Hematopoietic multipotent progenitor cell treated with erythropoietin and hydrocortisone succinate and interleukin-3 and kit ligand, for 15 days (in vitro differentiated cells): ENCODE data around the gene DENND1C.

Source experiments
- DNase-seq: peaks from one replicate; pipeline ENCODE4 v3.0.0-alpha.2; 2015; ENCODE audit warnings: low spot score

Gene DENND1C, protein sequence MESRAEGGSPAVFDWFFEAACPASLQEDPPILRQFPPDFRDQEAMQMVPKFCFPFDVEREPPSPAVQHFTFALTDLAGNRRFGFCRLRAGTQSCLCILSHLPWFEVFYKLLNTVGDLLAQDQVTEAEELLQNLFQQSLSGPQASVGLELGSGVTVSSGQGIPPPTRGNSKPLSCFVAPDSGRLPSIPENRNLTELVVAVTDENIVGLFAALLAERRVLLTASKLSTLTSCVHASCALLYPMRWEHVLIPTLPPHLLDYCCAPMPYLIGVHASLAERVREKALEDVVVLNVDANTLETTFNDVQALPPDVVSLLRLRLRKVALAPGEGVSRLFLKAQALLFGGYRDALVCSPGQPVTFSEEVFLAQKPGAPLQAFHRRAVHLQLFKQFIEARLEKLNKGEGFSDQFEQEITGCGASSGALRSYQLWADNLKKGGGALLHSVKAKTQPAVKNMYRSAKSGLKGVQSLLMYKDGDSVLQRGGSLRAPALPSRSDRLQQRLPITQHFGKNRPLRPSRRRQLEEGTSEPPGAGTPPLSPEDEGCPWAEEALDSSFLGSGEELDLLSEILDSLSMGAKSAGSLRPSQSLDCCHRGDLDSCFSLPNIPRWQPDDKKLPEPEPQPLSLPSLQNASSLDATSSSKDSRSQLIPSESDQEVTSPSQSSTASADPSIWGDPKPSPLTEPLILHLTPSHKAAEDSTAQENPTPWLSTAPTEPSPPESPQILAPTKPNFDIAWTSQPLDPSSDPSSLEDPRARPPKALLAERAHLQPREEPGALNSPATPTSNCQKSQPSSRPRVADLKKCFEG

DNA sequence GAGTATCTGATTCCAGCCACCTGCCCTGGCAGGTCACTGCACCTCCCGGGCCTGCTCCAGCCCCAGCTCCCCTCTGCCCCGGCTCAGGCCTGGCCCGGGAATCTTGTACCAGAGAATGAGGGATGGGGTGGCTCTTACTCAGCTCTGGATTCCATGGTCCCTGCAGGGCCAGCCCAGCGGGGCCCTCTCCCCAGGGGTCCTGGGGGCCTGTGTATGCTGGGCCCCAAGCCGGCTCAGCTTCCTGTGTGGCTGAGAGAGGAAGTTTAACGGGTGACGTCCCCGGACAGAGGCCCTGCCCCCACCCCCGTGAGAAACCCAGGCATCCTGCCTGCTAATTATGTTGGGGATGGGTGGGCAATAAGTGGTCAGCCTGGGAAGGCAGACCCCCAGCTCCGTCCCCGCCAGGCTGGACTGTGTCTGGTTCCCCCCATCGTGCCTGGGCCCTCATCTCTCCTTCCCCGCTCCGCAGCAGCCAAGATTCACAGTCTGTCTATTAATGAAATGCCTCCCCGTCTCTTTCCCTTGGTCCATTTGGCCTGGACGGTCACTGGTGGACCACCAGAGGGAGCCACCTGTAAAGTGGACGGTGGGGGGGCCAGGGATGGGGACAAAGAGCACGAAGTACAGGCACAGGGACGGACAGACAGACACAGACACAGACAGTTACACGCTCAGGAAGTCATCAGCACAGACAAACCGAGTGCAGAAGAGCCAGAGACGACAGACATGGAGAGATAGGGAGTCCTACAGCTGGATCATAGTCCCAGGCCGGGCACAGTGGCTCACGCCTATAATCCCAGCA is at the start of gene DENND1C:
DENND1C (minus strand) TSS at position 247 of the 802 bp plus-strand sequence; CDS start at position 155, 92 bp downstream.
- no peak for DNase-seq

DNA sequence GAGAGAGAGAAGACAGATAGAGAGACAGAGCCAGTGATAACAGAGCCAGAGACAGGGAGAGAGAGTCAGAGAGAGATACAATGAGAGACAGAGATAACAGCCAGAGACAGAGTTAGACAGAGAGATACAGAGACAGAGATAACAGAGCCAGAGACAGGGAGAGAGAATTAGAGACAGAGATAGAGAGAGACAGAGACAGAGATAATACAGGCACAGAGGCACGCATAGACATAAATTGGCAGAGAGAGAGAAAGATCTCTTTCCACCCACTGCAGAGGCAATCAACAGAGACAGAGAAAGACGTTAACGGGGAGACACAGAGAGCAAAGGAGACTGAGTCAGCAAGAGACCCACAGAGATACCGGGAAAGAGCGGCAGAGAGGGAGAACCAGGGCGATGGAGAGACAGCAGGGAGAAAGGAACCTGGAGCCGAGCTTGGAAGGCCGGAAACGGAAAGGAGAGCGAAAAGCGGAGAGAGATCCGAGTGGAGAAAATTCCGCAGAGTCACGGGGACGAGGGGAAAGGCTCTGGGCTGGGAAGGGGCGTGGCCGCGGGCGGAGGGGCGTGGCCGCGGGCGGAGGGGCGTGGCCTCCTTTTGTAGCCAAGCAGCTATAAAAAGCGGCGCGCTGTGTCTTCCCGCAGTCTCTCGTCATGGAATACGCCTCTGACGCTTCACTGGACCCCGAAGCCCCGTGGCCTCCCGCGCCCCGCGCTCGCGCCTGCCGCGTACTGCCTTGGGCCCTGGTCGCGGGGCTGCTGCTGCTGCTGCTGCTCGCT is 49.0 kb upstream of the DENND1C start, which contains the start of gene TNFSF9:
TNFSF9 (plus strand) TSS at position 641 of the 777 bp plus-strand sequence; CDS start at position 652, 11 bp downstream.
- DNase-seq = peak; percentile 89

DNA sequence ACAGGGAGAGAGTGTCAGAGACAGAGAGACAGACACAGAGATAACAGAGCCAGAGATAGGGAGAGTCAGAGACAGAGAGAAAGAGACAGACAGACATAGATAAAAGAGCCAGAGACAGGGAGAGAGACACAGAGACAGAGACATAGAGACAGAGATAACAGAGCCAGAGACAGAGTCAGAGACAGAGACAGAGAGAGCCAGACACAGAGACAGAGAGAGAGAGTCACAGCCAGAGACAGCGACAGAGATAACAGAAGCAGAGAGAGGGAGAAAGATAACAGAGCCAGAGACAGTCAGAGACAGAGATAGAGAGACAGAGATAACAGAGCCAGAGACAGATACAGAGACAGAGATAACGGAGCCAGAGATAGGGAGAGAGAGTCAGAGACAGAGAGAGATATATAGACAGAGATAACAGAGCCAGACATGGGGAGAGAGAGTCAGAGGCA is 48.4 kb upstream of the DENND1C start:
- no peak for DNase-seq

DNA sequence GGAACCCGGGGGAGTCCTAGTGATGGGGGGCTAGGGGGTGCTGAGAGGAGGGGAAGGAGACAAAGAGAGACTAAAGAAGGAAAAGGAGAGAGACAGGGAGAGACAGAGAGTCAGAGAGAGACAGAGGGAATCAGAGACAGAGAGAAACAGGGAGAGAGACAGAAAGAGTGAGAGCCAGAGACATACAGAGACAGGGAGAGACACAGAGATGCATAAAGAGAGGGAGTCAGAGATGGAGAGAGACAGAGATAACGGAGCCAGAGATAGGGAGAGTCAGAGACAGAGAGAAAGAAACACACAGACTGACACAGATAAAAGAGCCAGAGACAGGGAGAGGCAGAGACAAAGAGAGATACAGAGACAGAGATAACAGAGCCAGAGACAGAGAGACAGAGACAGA is 47.8 kb upstream of the DENND1C start:
- DNase-seq = no peak

DNA sequence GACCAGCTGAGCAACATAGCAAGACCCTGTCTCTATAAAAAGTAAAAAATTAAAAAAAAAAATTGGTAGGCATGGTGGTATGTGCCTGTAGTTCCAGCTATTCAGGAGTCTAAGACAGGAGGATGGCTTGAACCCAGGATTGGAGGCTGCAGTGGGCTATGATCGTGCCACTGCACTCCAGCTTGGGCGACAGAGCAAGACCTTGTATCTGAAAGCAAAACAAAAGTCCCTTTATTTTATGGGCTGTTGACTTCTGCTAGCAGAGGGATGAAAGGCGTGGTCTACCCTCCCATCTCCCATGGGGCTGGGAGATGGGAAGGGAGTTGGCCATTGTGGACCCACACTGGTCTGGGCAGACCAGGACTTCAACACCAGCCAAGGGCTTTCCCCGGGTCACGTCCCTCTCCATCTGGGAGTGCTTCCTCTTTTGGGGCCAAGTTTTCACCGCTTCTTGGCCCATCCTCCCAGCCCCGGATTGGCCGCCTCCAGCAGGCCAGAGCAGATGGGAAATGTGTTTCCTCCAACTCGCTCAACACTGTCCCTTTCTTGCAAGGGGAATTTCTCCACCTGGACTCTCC is 47.0 kb upstream of the DENND1C start:
- DNase-seq = no peak

DNA sequence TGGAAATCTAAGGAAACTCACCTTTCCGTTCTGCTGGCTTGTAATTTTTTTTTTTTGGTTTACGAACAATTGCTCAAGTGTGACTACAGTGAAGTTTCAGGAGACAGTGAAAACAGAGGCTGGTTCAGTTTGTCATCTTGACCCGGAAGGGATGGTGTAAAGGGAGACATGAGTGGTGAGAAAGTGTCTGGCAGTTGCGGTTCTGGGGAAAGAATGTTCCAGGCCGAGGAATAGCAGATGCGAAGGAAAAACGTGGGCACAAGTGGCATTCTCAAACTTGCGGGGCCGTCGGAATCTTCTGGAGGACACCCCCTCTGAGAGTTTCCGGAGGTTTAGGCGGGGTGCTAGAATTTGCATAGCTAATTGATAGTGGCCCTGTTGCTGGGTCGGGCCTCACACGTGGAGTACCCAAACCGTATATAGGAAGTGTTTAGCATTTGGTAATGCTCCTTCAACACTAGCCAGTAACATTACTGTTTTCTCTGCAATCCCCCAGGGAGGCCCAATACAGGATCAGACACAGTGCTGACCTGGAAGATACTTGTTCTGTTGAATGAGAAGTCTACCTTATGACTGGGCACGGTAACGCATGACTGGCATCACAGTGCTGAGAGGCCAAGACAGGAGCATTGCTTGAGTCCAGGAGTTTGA is 46.4 kb upstream of the DENND1C start:
- no peak for DNase-seq

DNA sequence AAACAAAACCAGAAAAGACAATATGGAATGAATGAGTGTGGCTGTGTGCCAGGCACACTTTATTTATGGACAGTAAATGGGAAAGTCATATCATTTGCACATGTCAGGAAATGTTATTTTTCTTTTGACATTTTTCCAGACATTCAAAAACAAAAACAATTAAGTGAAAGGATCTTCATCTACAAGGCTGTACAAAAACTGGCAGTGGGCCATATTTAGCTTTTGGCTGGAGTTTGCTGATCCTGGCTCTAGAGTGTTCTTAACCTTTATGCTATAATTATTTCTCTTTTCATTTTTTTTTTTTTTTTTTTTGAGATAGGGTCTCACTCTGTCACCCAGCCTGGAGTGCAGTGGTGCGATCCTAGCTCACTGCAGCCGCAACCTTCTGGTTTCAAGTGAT is 42.7 kb upstream of the DENND1C start:
- no peak for DNase-seq

DNA sequence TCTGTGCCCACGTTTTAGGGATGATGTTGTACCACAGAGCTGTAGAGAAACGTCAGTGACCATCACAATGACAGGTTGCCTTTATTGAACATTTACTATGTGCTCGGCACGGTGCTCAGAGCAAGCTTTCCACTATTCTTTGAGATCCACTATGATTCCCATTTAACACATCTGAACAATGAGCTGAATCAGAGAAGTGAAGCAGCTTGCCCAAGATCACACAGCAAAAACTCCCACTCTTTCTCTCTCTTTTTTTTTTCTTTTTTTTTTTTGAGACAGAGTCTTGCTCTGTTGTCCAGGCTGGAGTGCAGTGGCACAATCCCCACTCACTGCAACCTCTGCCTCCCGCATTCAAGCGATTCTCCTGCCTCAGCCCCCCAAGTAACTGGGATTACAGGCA is 41.1 kb upstream of the DENND1C start:
- no peak for DNase-seq

DNA sequence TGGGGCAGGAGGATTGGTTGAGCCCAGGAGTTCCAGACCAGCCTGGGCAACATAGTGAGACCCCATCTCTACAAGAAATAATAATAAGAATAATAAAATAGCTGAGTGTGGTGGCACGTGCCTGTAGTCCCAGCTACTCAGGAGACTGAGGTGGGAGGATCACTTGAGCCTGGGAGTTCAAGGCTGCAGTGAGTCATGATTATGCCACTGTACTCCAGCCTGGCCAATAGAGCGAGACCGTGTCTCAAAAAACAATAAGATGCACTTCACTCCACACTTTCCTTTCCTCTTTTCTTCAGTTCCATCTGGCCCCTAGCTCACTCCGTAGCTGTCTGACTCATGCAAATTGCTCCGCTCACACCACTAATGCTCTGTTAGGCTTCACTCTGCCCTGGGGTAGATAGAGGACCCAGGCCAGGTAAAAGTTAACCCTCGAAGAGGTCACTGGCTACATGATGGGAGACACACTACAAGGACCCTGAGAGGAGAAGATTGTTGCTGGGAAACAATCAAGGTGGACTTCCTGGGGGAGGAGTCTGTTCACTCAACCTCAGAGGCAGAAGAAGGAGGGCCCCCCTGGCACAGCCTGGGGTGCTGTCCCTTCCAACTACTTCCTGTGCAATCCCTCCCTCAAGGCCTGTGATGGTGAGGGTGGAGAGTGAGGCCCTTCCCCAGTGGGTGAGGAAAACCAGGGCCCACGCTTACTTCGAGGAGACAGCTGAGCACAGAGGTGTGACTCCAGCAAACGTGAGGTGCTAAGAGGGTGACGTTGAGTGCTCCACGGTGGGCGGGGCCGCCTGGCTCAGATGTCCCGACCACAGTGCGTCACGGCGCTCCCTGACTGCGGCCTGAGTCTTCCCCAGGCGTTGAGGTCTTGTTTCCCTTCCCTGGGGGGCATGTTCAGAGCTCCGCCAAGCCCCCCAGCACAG is 40.4 kb upstream of the DENND1C start:
- DNase-seq = no peak

DNA sequence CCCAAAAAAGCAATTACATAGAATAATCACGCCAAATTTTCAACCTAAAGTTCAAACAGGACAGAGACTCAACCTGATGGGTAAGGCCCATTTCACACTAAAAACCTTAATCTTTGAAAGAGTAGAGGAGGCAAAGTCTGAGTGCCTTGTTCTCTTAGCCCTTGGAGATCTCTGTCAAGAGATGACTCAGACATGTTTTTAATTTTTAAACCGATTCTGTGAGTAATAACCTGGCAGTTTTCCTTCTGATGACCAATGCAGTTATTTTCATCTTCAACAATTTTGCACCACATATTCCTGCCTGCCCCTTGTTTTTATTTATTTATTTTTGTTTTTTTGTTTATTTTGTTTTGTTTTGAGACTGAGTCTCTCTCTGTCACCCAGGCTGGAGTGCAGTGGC is 37.7 kb upstream of the DENND1C start:
- DNase-seq = no peak

DNA sequence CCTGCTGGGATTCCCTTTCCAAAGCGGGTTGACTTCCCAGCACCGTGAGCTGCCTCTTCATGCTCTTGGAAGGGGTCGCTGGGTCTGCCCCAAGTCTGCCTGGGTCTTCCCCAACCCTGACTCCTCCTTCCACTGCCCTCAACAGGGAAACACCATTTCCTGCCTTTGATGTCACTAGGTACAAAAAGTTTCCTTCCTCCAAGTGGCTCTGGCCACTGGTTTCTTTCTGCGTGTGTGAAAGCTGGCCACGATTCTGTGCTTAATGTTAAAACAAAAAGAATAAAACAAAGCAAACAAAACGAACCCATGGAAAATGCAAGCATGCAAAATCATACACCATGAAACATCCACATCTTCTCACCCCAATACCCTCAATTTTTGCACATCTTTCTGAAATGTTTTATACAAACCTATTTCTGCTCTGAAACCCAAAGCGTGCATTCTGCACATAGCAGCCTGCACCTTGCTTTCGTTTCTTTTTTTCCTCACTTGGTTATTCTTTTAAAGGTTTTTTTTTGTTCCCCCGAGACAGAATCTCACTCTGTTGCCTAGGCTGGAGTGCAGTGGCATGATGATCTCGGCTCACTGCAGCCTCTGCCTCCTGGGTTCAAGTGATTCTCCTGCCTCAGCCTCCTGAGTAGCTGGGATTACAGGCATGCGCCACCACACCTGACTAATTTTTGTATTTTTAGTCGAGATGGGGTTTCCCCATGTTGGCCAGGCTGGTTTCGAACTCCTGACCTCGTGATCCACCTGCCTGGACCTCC is 36.7 kb upstream of the DENND1C start:
- DNase-seq = no peak

DNA sequence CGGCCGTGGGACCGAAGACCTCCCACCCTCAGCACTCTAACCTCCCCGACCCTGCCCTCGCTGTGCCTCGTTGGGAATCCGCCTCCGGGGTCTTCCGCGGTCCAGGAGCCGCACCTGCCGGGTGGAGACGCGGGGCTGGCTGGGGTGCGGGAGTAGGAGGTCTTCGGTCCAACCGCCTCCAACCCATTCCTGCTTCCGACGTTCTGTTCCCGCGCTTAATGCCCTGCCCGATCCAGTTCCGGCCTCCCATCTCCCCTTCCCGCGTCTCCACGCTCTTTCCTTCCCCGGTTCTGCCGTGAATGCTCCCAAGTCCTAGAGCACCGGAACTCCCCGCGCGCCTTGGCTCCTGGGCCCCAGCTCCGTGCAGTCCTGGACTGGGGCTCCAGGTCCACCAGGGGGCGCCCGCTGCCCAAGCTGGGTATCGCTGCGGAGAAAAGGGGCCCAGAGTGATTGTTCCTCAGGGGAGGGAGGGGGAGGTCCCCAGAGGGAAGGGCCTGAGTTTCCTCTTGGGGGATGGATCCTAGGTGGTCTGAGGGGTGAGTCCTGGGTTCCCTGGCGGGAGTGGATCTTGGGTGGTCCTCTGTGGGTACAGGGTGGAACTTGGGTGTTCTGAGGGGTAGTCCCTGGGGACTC is 35.2 kb upstream of the DENND1C start:
- peak; percentile 88 for DNase-seq

DNA sequence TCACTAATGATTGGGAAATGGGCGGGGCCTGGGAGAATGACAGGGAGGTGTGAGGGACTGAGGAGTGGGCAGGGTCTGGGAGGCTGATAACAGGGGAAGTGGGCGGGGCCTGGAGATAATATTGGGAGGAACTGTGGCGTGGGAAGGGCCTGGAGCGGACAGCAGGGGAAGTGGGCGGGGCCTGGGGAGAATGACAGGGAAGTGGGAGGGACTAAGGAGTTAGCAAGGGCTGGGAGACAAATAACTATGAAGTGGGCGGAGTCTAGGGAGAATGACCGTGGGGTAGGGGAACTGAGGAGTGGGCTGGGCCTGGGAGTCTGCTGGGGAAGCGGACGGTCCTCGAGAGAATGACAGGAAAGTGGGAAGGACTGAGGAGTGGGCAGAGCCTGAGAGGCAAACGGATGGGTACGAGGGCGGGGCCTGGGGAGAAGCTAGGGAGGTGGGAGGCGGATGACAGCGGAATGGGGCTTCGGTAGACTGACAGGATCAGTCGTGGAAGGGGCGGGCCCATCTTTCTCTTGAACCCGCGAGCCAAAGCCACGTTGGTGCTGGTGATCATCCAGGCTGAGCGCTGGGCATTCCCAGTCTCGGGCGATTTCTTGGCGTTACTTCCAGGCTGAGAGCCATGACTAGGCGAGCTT is 34.6 kb upstream of the DENND1C start:
- peak; percentile 82 for DNase-seq

DNA sequence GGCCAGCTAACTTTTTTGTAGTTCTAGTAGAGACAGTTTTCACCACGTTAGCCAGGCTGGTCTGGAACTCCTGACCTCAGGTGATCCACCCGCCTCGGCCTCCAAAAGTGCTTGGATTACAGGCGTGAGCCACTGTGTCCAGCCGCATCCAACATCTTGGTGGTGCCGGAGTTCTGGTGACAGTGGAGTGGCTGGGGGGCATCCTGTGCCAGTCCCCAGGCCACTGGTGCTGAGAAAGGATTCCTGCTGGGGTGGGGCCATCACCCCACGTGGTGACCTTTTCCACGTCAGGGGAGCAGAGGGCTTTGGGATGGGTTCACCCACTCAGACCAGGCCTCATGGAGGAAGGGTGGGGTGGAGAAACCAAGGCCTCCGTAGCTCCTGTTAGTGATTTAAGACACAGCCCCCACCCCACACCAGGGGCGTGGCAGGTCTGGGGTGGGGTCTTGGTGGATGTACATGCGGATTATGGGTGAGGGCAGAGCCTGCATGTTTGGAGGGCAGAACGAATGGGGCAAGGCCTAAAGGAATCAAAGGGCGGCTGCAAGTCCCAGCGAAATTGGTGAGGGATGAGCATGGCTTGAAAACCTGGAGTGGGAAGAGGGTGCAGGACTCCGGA is 33.4 kb upstream of the DENND1C start:
- no peak for DNase-seq

DNA sequence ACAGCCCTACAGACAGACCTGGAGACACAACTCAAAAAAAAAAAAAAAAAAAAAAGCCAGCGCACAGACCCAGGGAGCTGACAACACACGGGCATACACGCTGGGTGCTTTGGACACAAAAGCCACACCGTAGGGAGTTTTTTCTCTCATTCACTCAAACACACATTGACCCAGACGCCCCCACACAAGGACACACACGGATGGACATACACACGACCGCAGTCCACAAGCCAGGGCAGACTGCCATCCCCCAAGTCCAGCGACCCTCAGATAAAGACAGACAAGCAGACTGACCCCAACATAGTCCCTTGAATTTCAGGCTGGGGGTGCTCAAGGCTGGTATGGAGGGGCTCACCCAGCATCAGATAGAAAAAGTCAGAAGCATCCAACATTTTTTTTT is 32.5 kb upstream of the DENND1C start:
- DNase-seq = no peak

DNA sequence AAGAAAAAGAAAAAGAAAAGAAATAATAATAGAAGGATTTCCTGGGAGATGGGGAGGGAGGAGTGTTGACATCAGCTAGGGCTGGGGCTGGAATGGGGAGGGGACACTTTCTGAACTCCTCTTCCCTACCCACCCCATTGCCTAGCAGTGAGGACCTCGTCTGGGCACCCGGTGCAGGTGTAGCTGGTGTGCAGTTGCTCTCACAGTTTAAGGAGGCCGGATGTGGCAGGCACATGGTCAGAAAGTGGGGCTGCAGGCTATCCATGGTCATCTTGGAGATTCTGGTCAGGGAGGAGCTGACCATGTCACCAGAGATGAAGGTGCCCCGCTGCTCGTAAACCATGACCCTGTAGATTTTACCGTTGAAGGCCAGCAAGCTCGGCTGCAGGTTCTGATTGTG is 29.0 kb upstream of the DENND1C start:
- no peak for DNase-seq
